ENCODE measurements around the gene TTC13.

GRCh38 chr1:231020816-231021215 lies 42.2 kb upstream of the TTC13 start:
- TF ChIP-seq CTCF (IDR thresholded peaks at IDR 0.05) (no peak), POLR2A (IDR thresholded peaks at IDR 0.05) (no peak)
